Thymus (tissue), 11 donors: ENCODE measurements around the gene TMEM39B. TPM values are rescaled to one million over a fixed set of nuclear protein-coding genes. Genes with fewer than 3 reads are reported as not detected.
"Not testable (repeated sequence)": the region's sequence is repeated elsewhere in the genome, so short reads cannot be mapped to it uniquely, and the experiment has no call there.

Experiments
- DNase-seq, 9 donors: peaks; one replicate each; pipeline ENCODE4 v3.0.0-alpha.2; 2013; ENCODE audit warnings: low spot score in 9 of 9, low read depth in 6 of 9, missing footprints in 1 of 9
- H3K27ac ChIP-seq, 2 donors: one replicate each; pipeline ENCODE4 v1.5.1; 2013; ENCODE audit warnings: control low read depth in 1 of 2, low read depth in 1 of 2, low read length in 1 of 2, mild to moderate bottlenecking in 1 of 2, moderate library complexity in 1 of 2
- H3K27me3 ChIP-seq, 2 donors: one replicate each; pipeline ENCODE4 v1.5.1; 2013; ENCODE audit warnings: low read length in 1 of 2; ENCODE audit not compliant: control insufficient read depth in 2 of 2, insufficient read depth in 1 of 2
- H3K36me3 ChIP-seq, 2 donors: one replicate each; pipeline ENCODE4 v1.5.1; 2013; ENCODE audit warnings: low read length in 1 of 2, mild to moderate bottlenecking in 1 of 2, moderate library complexity in 1 of 2; ENCODE audit not compliant: control insufficient read depth in 2 of 2, insufficient read depth in 2 of 2
- H3K4me1 ChIP-seq, 2 donors: one replicate each; pipeline ENCODE4 v1.5.1; 2013; ENCODE audit warnings: low read length in 2 of 2; ENCODE audit not compliant: control insufficient read depth in 2 of 2, insufficient read depth in 2 of 2
- H3K4me3 ChIP-seq, 2 donors: one replicate each; pipeline ENCODE4 v1.5.1; 2013; ENCODE audit warnings: low read length in 2 of 2, control low read depth in 1 of 2, mild to moderate bottlenecking in 1 of 2
- H3K9me3 ChIP-seq, 2 donors: one replicate each; pipeline ENCODE4 v1.5.1; 2013; ENCODE audit warnings: low read length in 1 of 2, mild to moderate bottlenecking in 1 of 2; ENCODE audit not compliant: control insufficient read depth in 2 of 2, insufficient read depth in 1 of 2
- WGBS: extraction: QIAGEN DNeasy Blood & Tissue Kit; methylation state at CpG from one replicate; pipeline ENCODE4 v1.1.7; 2013; 5-methylcytosine and 5-hydroxymethylcytosine counted together
- polyA plus RNA-seq: library from polyadenylated mRNA; stranded (reverse); fragments of 200-250 nt; gene quantifications from one replicate; pipeline ENCODE4 v1.2.3, GENCODE V29; 2013
- total RNA-seq: library from RNA; stranded (reverse); fragments of 120-200 nt; gene quantifications from one replicate; pipeline ENCODE4 v1.2.4, GENCODE V29; 2013
- donor health status: healthy.

TMEM39B gene
- total and polyA plus RNA-seq, 2 donors: 4.7 to 13.1 TPM

- Histone ChIP-seq H3K36me3 (peaks cover 10 to 12% of the 10 kb centered on the region in 2 donors), H3K9me3 (no peaks in the 10 kb centered on the region), H3K27me3 (no peaks in the 10 kb centered on the region), H3K4me1 (peaks cover 3 to 14% of the 10 kb centered on the region in 2 donors), H3K27ac (no peak overlapping the region), H3K4me3 (no peak overlapping the region)
- no peak for DNase-seq
- WGBS: 85% methylated on average over 2 of the region's 2 CpGs
Measured at GRCh38 chr1:32114420-32114819, 41.7 kb downstream of the TMEM39B start.

GRCh38 chr1:32115496-32115895, 42.8 kb downstream of the TMEM39B start:
- H3K36me3 ChIP-seq: peaks cover 10 to 12% of the 10 kb centered on the region in 2 donors
- no peak for DNase-seq
- H3K4me1 ChIP-seq: peaks cover 3 to 9% of the 10 kb centered on the region in 2 donors
- no peak overlapping the region for H3K4me3 ChIP-seq
- H3K27ac ChIP-seq: no peak overlapping the region
- no peaks in the 10 kb centered on the region for H3K27me3 ChIP-seq
- H3K9me3 ChIP-seq: no peaks in the 10 kb centered on the region
- 96% methylated on average over 5 of the region's 5 CpGs for WGBS

- Histone ChIP-seq H3K4me3 (no peak overlapping the region), H3K4me1 (peaks cover 3 to 10% of the 10 kb centered on the region in 2 donors), H3K27ac (no peak overlapping the region), H3K27me3 (no peaks in the 10 kb centered on the region), H3K9me3 (no peaks in the 10 kb centered on the region), H3K36me3 (peaks cover 10 to 13% of the 10 kb centered on the region in 2 donors)
- WGBS: 98% methylated on average over 4 of the region's 4 CpGs
- no peak for DNase-seq
Measured at GRCh38 chr1:32116531-32116930, 43.8 kb downstream of the TMEM39B start.

GRCh38 chr1:32122151-32122550, 49.4 kb downstream of the TMEM39B start:
- no peak for DNase-seq
- Histone ChIP-seq H3K27me3 (no peaks in the 10 kb centered on the region), H3K4me3 (no peak overlapping the region), H3K9me3 (no peaks in the 10 kb centered on the region), H3K4me1 (peaks cover 0 to 7% of the 10 kb centered on the region in 2 donors), H3K36me3 (peaks cover 3 to 4% of the 10 kb centered on the region in 2 donors), H3K27ac (no peak overlapping the region)
- 18% methylated on average over 5 of the region's 5 CpGs for WGBS

- 96% methylated on average over 2 of the region's 2 CpGs for WGBS
Measured at GRCh38 chr1:32123361-32123760, 50.6 kb downstream of the TMEM39B start.

GRCh38 chr1:32125313-32125712, 52.6 kb downstream of the TMEM39B start:
- no peak overlapping the region for H3K4me3 ChIP-seq
- 96% methylated on average over 8 of the region's 8 CpGs for WGBS
- no peaks in the 10 kb centered on the region for H3K27me3 ChIP-seq
- no peak for DNase-seq
- peaks cover 0 to 7% of the 10 kb centered on the region in 2 donors for H3K4me1 ChIP-seq
- H3K9me3 ChIP-seq: no peaks in the 10 kb centered on the region
- H3K27ac ChIP-seq: no peak overlapping the region
- peaks cover 4 to 14% of the 10 kb centered on the region in 2 donors for H3K36me3 ChIP-seq

More at GRCh38 chr1:32123361-32123760, 50.6 kb downstream of the TMEM39B start:
- not testable (repeated sequence) for H3K4me1 ChIP-seq, H3K9me3 ChIP-seq, H3K36me3 ChIP-seq, DNase-seq, H3K4me3 ChIP-seq, H3K27ac ChIP-seq, H3K27me3 ChIP-seq

GRCh38 chr1:32126770-32127169, 54.0 kb downstream of the TMEM39B start:
- no peaks in the 10 kb centered on the region for H3K9me3 ChIP-seq
- H3K4me3 ChIP-seq: no peak overlapping the region
- no peak overlapping the region for H3K27ac ChIP-seq
- DNase-seq: no peak
- H3K27me3 ChIP-seq: no peaks in the 10 kb centered on the region
- WGBS: 98% methylated on average over 3 of the region's 3 CpGs
- peaks cover 0 to 15% of the 10 kb centered on the region in 2 donors for H3K36me3 ChIP-seq
- H3K4me1 ChIP-seq: peaks cover 0 to 3% of the 10 kb centered on the region in 2 donors

- Histone ChIP-seq H3K9me3 (no peaks in the 10 kb centered on the region), H3K4me3 (no peak overlapping the region), H3K27ac (no peak overlapping the region), H3K27me3 (no peaks in the 10 kb centered on the region), H3K36me3 (peaks cover 0 to 15% of the 10 kb centered on the region in 2 donors), H3K4me1 (no peaks in the 10 kb centered on the region)
- 96% methylated on average over 4 of the region's 4 CpGs for WGBS
- DNase-seq: no peak
Measured at GRCh38 chr1:32127409-32128198, 54.9 kb downstream of the TMEM39B start.

- Histone ChIP-seq H3K27ac (no peak overlapping the region), H3K9me3 (no peaks in the 10 kb centered on the region)
Measured at GRCh38 chr1:32128479-32128878, 55.7 kb downstream of the TMEM39B start.

More at GRCh38 chr1:32128479-32128878, 55.7 kb downstream of the TMEM39B start:
- H3K4me1 ChIP-seq: no peaks in the 10 kb centered on the region
- whole genome bisulfite sequencing: 90% methylated on average over 1 of the region's 1 CpG
- no peak for DNase-seq
- H3K36me3 ChIP-seq: peaks cover 0 to 15% of the 10 kb centered on the region in 2 donors
- no peak overlapping the region for H3K4me3 ChIP-seq
- no peaks in the 10 kb centered on the region for H3K27me3 ChIP-seq
